K562 (cell line): ENCODE data around the gene PRPSAP1. TPM values are rescaled to one million over a fixed set of nuclear protein-coding genes. Genes with fewer than 3 reads are reported as not detected.

Experiments used
- ATF7 ChIP-seq: fragments of 450-650 bp; IDR thresholded peaks from 2 replicates; pipeline ENCODE4 v1.7.1; 2014; ENCODE audit warnings: mild to moderate bottlenecking, moderate library complexity
- BRD9 ChIP-seq: fragments of 450-650 bp; IDR thresholded peaks from 2 replicates; pipeline ENCODE4 v1.6.1; 2018; ENCODE audit warnings: low read depth; ENCODE audit not compliant: partially characterized antibody
- FOXM1 ChIP-seq, 2 experiments: fragments of 450-650 bp in 1 of 2; sonication (generic) in 1 of 2; formaldehyde crosslinking in 1 of 2; IDR thresholded peaks; 2 replicates each; pipeline versions ENCODE4 v1.6.1 to v1.9.0; 2017 to 2022; ENCODE audit warnings: low read depth in 2 of 2, mild to moderate bottlenecking in 2 of 2, missing genetic modification reagents in 1 of 2, moderate library complexity in 1 of 2
- MED1 ChIP-seq: sonication (generic); formaldehyde crosslinking; IDR thresholded peaks from 2 replicates; pipeline ENCODE4 v1.8.1; 2023; ENCODE audit warnings: missing genetic modification reagents, borderline replicate concordance
- TBL1XR1 ChIP-seq, 2 experiments: IDR thresholded peaks; 2 replicates each; pipeline ENCODE4 v1.6.1; 2012; ENCODE audit warnings: improper control_type of control experiment in 2 of 2, low read length in 2 of 2, mild to moderate bottlenecking in 1 of 2
- TFE3 ChIP-seq: fragments of 450-650 bp; formaldehyde crosslinking; IDR thresholded peaks from 2 replicates; pipeline ENCODE4 v1.4.0; 2020; ENCODE audit warnings: mild to moderate bottlenecking, mixed read lengths
- THAP12 ChIP-seq: fragments of 250-450 bp; sonication (Bioruptor Pico); IDR thresholded peaks from 2 replicates; pipeline ENCODE4 v1.9.0; 2021; ENCODE audit warnings: mild to moderate bottlenecking, inconsistent platforms
- polyA plus RNA-seq, 8 experiments: library from polyadenylated mRNA; depleted of rRNA in 4 of 8; stranded (reverse) in 5 of 8; unstranded in 3 of 8; fragments of >200 nt; fragmentation: Nextera tagmentation in 2 of 8; fragmentation: Illumina TruSeq in 1 of 8; extraction: Ambion mirVana in 2 of 8; extraction: Trizol in 1 of 8; gene quantifications; 2 replicates each; pipeline versions ENCODE4 v1.2.1 to v1.2.3, GENCODE V29; 2011 to 2014; ENCODE audit warnings: inconsistent platforms in 1 of 8, missing spikeins in 1 of 8
- total RNA-seq, 7 experiments: library from RNA; depleted of rRNA in 6 of 7; stranded (reverse); fragments of >200 nt in 6 of 7; fragmentation: Illumina TruSeq in 2 of 7; extraction: Trizol in 2 of 7; gene quantifications; 2 replicates each; pipeline versions ENCODE4 v1.2.1 to v1.2.3, GENCODE V29; 2011 to 2021; ENCODE audit warnings: low replicate concordance in 1 of 7
- TF ChIP-seq, protein P1 (sequence below): sonication (generic); formaldehyde crosslinking; IDR thresholded peaks from 2 replicates; pipeline ENCODE4 v1.8.0; 2023; ENCODE audit warnings: mild to moderate bottlenecking, missing genetic modification reagents

Gene PRPSAP1
- total and polyA plus RNA-seq, 9 of the 15 experiments (the other 6 are each of a cell fraction or from before 2014, with no cell fraction given), result 21.9 to 77.1 (median 40.8) TPM

GRCh38 chr17:76394166-76394565 is 40.5 kb upstream of the PRPSAP1 start (continued):
- TF ChIP-seq MED1 (CRISPR knock-in tag) (no peak), TFE3 (CRISPR knock-in tag) (no peak), FOXM1 (IDR thresholded peaks at IDR 0.05; ENCODE audit: low read depth) (no peak), FOXM1 (CRISPR knock-in tag; IDR thresholded peaks at IDR 0.05; ENCODE audit: low read depth) (no peak), THAP12 (CRISPR knock-in tag) (no peak), BRD9 (no peak), TBL1XR1 (IDR thresholded peaks at IDR 0.05; ENCODE audit: low read length in 2 of 2) (no peak), ATF7 (no peak)
- TF ChIP-seq, protein P1, sequence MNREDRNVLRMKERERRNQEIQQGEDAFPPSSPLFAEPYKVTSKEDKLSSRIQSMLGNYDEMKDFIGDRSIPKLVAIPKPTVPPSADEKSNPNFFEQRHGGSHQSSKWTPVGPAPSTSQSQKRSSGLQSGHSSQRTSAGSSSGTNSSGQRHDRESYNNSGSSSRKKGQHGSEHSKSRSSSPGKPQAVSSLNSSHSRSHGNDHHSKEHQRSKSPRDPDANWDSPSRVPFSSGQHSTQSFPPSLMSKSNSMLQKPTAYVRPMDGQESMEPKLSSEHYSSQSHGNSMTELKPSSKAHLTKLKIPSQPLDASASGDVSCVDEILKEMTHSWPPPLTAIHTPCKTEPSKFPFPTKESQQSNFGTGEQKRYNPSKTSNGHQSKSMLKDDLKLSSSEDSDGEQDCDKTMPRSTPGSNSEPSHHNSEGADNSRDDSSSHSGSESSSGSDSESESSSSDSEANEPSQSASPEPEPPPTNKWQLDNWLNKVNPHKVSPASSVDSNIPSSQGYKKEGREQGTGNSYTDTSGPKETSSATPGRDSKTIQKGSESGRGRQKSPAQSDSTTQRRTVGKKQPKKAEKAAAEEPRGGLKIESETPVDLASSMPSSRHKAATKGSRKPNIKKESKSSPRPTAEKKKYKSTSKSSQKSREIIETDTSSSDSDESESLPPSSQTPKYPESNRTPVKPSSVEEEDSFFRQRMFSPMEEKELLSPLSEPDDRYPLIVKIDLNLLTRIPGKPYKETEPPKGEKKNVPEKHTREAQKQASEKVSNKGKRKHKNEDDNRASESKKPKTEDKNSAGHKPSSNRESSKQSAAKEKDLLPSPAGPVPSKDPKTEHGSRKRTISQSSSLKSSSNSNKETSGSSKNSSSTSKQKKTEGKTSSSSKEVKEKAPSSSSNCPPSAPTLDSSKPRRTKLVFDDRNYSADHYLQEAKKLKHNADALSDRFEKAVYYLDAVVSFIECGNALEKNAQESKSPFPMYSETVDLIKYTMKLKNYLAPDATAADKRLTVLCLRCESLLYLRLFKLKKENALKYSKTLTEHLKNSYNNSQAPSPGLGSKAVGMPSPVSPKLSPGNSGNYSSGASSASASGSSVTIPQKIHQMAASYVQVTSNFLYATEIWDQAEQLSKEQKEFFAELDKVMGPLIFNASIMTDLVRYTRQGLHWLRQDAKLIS (CRISPR knock-in tag), result no peak
